HEK293T (cell line): Measurements from ENCODE around the gene SNX22.

Experiments
- BHLHE40 ChIP-seq: fragments of 450-650 bp; IDR thresholded peaks from 2 replicates; pipeline ENCODE4 v1.6.1; 2016; ENCODE audit warnings: mild to moderate bottlenecking, moderate library complexity, borderline replicate concordance
- CTBP1 ChIP-seq: fragments of 450-650 bp; IDR thresholded peaks from 2 replicates; pipeline ENCODE4 v1.6.1; 2016; ENCODE audit warnings: borderline replicate concordance
- ELF4 ChIP-seq: fragments of 450-650 bp; IDR thresholded peaks from 2 replicates; pipeline ENCODE4 v1.6.1; 2017; ENCODE audit warnings: antibody characterized with exemption
- FOXA1 ChIP-seq: fragments of 450-650 bp; IDR thresholded peaks from 2 replicates; pipeline ENCODE4 v1.6.1; 2016; ENCODE audit warnings: mild to moderate bottlenecking
- HDGF ChIP-seq: fragments of 450-650 bp; IDR thresholded peaks from 2 replicates; pipeline ENCODE4 v1.6.1; 2017; ENCODE audit warnings: antibody characterized with exemption, borderline replicate concordance
- SP1 ChIP-seq: fragments of 450-650 bp; IDR thresholded peaks from 2 replicates; pipeline ENCODE4 v1.6.1; 2017
- SUZ12 ChIP-seq: fragments of 450-650 bp; IDR thresholded peaks from 2 replicates; pipeline ENCODE4 v1.6.1; 2016; ENCODE audit warnings: mild to moderate bottlenecking
- TF ChIP-seq, protein P1 (sequence below): fragments of 450-650 bp; IDR thresholded peaks from 2 replicates; pipeline ENCODE4 v1.6.1; 2016

DNA sequence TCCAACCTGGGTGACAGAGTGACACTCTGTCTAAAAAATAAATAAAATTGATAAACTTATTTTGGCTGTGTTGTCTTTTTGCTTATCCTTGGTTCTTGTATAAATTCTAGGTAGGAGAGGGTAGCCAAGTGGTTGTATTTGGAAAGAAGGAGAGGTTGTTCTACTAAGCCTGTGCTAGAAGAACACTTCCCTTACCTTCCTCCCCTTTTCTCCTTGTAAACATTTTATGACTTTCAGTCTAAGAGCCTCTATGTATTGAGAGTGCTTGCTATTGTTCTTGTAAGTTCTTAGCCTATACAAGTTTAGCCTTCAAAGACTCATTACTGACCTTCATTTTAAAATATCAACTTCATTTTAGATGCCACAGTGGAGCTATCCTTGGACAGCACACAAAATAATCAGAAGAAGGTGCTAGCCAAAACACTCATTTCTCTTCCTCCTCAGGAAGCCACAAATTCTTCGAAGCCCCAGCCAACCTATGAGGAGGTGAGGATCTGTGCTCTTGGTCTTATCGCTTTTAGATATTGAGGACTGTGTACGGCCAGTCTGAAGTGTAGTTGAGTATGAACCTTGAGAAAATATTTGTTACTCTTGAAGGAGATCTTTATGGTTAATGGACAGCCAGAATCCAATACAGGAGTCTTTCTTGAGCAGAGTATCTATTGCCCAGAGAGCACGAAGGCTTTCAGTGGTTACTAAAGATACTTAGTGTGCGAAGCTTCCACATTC is 33.6 kb upstream of the SNX22 start:
- TF ChIP-seq BHLHE40, result no peak
- no peak for TF ChIP-seq CTBP1
- TF ChIP-seq SUZ12, result no peak
- TF ChIP-seq ELF4, result no peak
- no peak for TF ChIP-seq SP1
- TF ChIP-seq, protein P1, sequence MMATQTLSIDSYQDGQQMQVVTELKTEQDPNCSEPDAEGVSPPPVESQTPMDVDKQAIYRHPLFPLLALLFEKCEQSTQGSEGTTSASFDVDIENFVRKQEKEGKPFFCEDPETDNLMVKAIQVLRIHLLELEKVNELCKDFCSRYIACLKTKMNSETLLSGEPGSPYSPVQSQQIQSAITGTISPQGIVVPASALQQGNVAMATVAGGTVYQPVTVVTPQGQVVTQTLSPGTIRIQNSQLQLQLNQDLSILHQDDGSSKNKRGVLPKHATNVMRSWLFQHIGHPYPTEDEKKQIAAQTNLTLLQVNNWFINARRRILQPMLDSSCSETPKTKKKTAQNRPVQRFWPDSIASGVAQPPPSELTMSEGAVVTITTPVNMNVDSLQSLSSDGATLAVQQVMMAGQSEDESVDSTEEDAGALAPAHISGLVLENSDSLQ, result no peak
- no peak for TF ChIP-seq FOXA1
- no peak for TF ChIP-seq HDGF
